ENCODE data around the gene SLC7A14. TPM values are rescaled to one million over a fixed set of nuclear protein-coding genes. Genes with fewer than 3 reads are reported as not detected.

Gene SLC7A14
- under 0.01 TPM in 1 of 2 replicates, not detected in the other for total RNA-seq (2014; rRNA removed; shearing (Covaris generic))
- polyA plus RNA-seq (2016; fragmentation: Nextera tagmentation; extraction: Ambion mirVana), result 0.05 and 0.06 TPM in 2 replicates

DNA sequence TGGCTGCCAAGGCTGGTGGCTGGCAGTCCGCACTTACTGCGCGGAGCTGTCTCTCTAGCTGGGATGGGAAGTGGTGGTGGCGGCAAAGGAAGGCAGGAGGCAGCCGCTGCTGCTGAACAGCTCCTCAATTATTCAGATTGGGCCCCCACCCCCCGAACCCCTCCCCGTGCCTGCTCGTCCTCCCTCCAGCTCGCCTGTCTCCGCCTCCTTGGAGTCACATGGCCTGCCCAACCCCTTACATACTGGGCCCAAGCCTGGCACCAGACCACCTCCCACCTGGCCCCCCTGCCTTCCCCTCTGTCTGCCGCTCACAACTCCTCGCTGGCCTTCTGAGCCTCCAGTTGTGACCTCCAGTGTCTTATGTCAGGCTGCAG is at the start of gene SLC7A14:
Gene SLC7A14 (minus strand): TSS at position 139 of the 374 bp plus-strand sequence. CDS start 59,139 bp downstream, outside the sequence.
- Histone ChIP-seq H3K4me3 (peak within 1 kb of the TSS; percentile 63), H3K9me2 (ENCODE audit: insufficient read depth) (no peaks in the 10 kb centered on the region), H3K4me1 (ENCODE audit: insufficient read depth) (peaks cover 3% of the 10 kb centered on the region; the same call in 1 of the 2 replicates), H3K9ac (no peak within 1 kb of the TSS), H4K20me1 (ENCODE audit: insufficient read depth) (no peaks in the 10 kb centered on the region), H3K27me3 (replicated peaks; ENCODE audit: insufficient read depth) (peaks cover 36% of the 10 kb centered on the region), H3K36me3 (ENCODE audit: low read depth) (no peaks in the 10 kb centered on the region), H3K27ac (no peak within 1 kb of the TSS), H3K9me3 (ENCODE audit: low read depth) (no peaks in the 10 kb centered on the region), H3F3A (ENCODE audit: insufficient read depth) (no peaks in the 10 kb centered on the region), H2AFZ (peak within 1 kb of the TSS; percentile 34), H3K4me2 (ENCODE audit: unreplicated experiment) (peak within 1 kb of the TSS; percentile 72), H3K79me2 (ENCODE audit: insufficient read depth) (no peaks in the 10 kb centered on the region)
- WGBS, 2 experiments (ENCODE audit: low coverage in 1 of 2, low lambda C conversion rate in 2 of 2, missing lambda C conversion rate in 2 of 2), result 19 to 41% methylated on average over 3 to 12 of the region's 12 CpGs
- no peak for TF ChIP-seq EZH2 (IDR thresholded peaks at IDR 0.05; ENCODE audit: insufficient read depth, poor library complexity, severe bottlenecking)
- no peak for TF ChIP-seq EZH2phosphoT487 (IDR thresholded peaks at IDR 0.05; ENCODE audit: insufficient read depth, low read depth)
- in situ Hi-C loops (cut with MboI), result no loop called here
- peak; percentile 37 for DNase-seq

DNA sequence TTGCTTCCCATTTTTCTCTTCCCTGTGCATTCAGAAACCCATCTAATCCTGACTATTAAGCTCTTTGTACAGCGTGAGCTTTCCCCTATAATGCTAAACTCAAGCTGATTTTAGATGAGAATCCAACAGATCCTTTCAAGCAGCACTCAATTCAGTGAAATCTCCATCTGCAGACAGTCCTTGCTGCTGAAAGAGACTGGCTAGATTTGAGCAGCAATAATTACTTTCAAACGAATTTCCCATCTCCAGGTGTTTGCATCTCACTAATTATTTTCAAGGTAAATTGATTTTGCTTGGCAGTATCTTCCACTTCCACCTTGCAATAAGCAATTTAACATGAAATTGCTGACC is 49.5 kb upstream of the SLC7A14 start:
- Histone ChIP-seq H3K9ac (no peak overlapping the region), H3K4me3 (no peak overlapping the region), H3K4me1 (ENCODE audit: insufficient read depth) (peaks cover 10% of the 10 kb centered on the region), H2AFZ (no peak overlapping the region), H3K27ac (no peak overlapping the region), H4K20me1 (ENCODE audit: insufficient read depth) (no peaks in the 10 kb centered on the region), H3K9me2 (ENCODE audit: insufficient read depth) (no peaks in the 10 kb centered on the region), H3K9me3 (ENCODE audit: low read depth) (no peaks in the 10 kb centered on the region), H3K79me2 (ENCODE audit: insufficient read depth) (no peaks in the 10 kb centered on the region), H3F3A (ENCODE audit: insufficient read depth) (no peaks in the 10 kb centered on the region), H3K36me3 (ENCODE audit: low read depth) (no peaks in the 10 kb centered on the region), H3K27me3 (replicated peaks; ENCODE audit: insufficient read depth) (no peaks in the 10 kb centered on the region), H3K4me2 (ENCODE audit: unreplicated experiment) (no peak overlapping the region)
- in situ Hi-C loops (cut with MboI), result no loop called here
- no peak for DNase-seq
- TF ChIP-seq EZH2 (IDR thresholded peaks at IDR 0.05; ENCODE audit: insufficient read depth, poor library complexity, severe bottlenecking), result no peak
- WGBS, 2 experiments (ENCODE audit: low coverage in 1 of 2, low lambda C conversion rate in 2 of 2, missing lambda C conversion rate in 2 of 2), result 63 to 67% methylated on average over 2 of the region's 2 CpGs

- DNase-seq, result no peak
- H3K4me3 ChIP-seq, result no peak overlapping the region
- H2AFZ ChIP-seq, result no peak overlapping the region
- H3K4me1 ChIP-seq (ENCODE audit: insufficient read depth), result peaks cover 10% of the 10 kb centered on the region
- in situ Hi-C loops (cut with MboI), result no loop called here
- H4K20me1 ChIP-seq (ENCODE audit: insufficient read depth), result no peaks in the 10 kb centered on the region
- H3K27me3 ChIP-seq (replicated peaks; ENCODE audit: insufficient read depth), result no peaks in the 10 kb centered on the region
- no peak overlapping the region for H3K27ac ChIP-seq
- H3K9me2 ChIP-seq (ENCODE audit: insufficient read depth), result no peaks in the 10 kb centered on the region
- H3K4me2 ChIP-seq (ENCODE audit: unreplicated experiment), result no peak overlapping the region
- H3K79me2 ChIP-seq (ENCODE audit: insufficient read depth), result no peaks in the 10 kb centered on the region
- 95 to 97% methylated on average over 3 of the region's 3 CpGs for WGBS, 2 experiments (ENCODE audit: low coverage in 1 of 2, low lambda C conversion rate in 2 of 2, missing lambda C conversion rate in 2 of 2)
- no peaks in the 10 kb centered on the region for H3F3A ChIP-seq (ENCODE audit: insufficient read depth)
- H3K9me3 ChIP-seq (ENCODE audit: low read depth), result no peaks in the 10 kb centered on the region
- TF ChIP-seq EZH2phosphoT487 (IDR thresholded peaks at IDR 0.05; ENCODE audit: insufficient read depth, low read depth) (no peak), EZH2 (IDR thresholded peaks at IDR 0.05; ENCODE audit: insufficient read depth, poor library complexity, severe bottlenecking) (no peak)
- H3K36me3 ChIP-seq (ENCODE audit: low read depth), result no peaks in the 10 kb centered on the region
- H3K9ac ChIP-seq, result no peak overlapping the region
Measured at GRCh38 chr3:170634663-170635384, 48.9 kb upstream of the SLC7A14 start.

- WGBS, 2 experiments (ENCODE audit: low coverage in 1 of 2, low lambda C conversion rate in 2 of 2, missing lambda C conversion rate in 2 of 2), result 89 to 94% methylated on average over 4 of the region's 4 CpGs
- Histone ChIP-seq H3F3A (ENCODE audit: insufficient read depth) (no peaks in the 10 kb centered on the region), H3K4me2 (ENCODE audit: unreplicated experiment) (no peak overlapping the region), H4K20me1 (ENCODE audit: insufficient read depth) (no peaks in the 10 kb centered on the region), H3K9me3 (ENCODE audit: low read depth) (no peaks in the 10 kb centered on the region), H3K27me3 (replicated peaks; ENCODE audit: insufficient read depth) (no peaks in the 10 kb centered on the region), H3K79me2 (ENCODE audit: insufficient read depth) (no peaks in the 10 kb centered on the region), H3K9ac (no peak overlapping the region), H3K9me2 (ENCODE audit: insufficient read depth) (no peaks in the 10 kb centered on the region), H2AFZ (no peak overlapping the region), H3K4me3 (no peak overlapping the region), H3K27ac (no peak overlapping the region), H3K4me1 (ENCODE audit: insufficient read depth) (peaks cover 10% of the 10 kb centered on the region), H3K36me3 (ENCODE audit: low read depth) (no peaks in the 10 kb centered on the region)
- in situ Hi-C loops (cut with MboI), result no loop called here
- TF ChIP-seq EZH2phosphoT487 (IDR thresholded peaks at IDR 0.05; ENCODE audit: insufficient read depth, low read depth), result no peak
- no peak for TF ChIP-seq EZH2 (IDR thresholded peaks at IDR 0.05; ENCODE audit: insufficient read depth, poor library complexity, severe bottlenecking)
- DNase-seq, result no peak
Measured at GRCh38 chr3:170633573-170633972, 47.7 kb upstream of the SLC7A14 start.

Data from GM23248 (cell line).